T-helper 17 cell (primary cell): Measurements from ENCODE around the gene CENPT. TPM values are rescaled to one million over a fixed set of nuclear protein-coding genes. Genes with fewer than 3 reads are reported as not detected.
"Not testable (repeated sequence)": the region's sequence is repeated elsewhere in the genome, so short reads cannot be mapped to it uniquely, and the experiment has no call there.

ENCODE experiments used
- ATAC-seq: fragments of 150-1000 bp; cut with Tn5 transposase; 2 replicates; pipeline ENCODE4 v1.10.0; 2021; ENCODE audit warnings: mild to moderate bottlenecking, moderate library complexity
- DNase-seq, 3 donors: peaks; one replicate each; pipeline versions ENCODE4 v3.0.0 to v3.0.0-alpha.2; 2020 to 2021
- H3K9me3 ChIP-seq: one replicate; pipeline ENCODE4 v1.7.0; 2013; ENCODE audit warnings: low read length, mild to moderate bottlenecking; ENCODE audit not compliant: control insufficient read depth, poor library complexity, severe bottlenecking
- H3K27ac Mint-ChIP-seq: one replicate; pipeline ENCODE4 v1.8.0; 2022; ENCODE audit warnings: mild to moderate bottlenecking, moderate library complexity, mixed read lengths
- H3K27me3 Mint-ChIP-seq: one replicate; pipeline ENCODE4 v1.8.0; 2022; ENCODE audit warnings: mixed read lengths
- H3K36me3 Mint-ChIP-seq: one replicate; pipeline ENCODE4 v1.8.0; 2022; ENCODE audit warnings: low read depth, mixed read lengths
- H3K4me1 Mint-ChIP-seq: one replicate; pipeline ENCODE4 v1.8.0; 2022; ENCODE audit warnings: mild to moderate bottlenecking, mixed read lengths
- H3K4me3 Mint-ChIP-seq: one replicate; pipeline ENCODE4 v1.8.0; 2022; ENCODE audit warnings: mild to moderate bottlenecking, moderate library complexity, mixed read lengths
- total RNA-seq, 4 donors: library from RNA in 2 of 4; stranded (reverse) in 2 of 4; gene quantifications; one replicate each; pipeline ENCODE4 v1.2.3 and lab custom pipeline; 2022 to 2026

CENPT gene
- total RNA-seq, 2 donors from 2014 or later: 75.3 to 77.0 TPM

DNA sequence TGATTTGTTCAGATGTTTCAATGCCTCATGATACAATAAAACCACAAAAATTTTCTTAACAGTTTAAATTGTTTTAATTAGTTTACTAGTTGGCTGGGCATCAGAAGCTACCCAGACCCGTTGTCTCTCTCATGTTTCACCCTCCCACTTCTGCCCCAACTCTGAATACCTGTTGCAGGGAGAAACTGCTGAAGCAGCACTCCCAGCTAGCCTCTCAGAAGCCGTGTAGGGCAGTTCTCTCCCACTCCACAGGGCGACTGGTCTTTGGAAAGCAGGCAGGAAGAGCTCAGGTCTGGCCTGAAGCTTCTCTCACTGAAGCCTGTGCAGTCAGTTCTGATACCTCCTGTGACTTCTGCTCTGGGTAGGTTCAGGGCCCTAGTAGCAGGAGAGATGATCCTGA is 23.8 kb upstream of the CENPT start:
- H3K27ac Mint-ChIP-seq: no peak overlapping the region
- ATAC-seq (no peak), DNase-seq (no peak)
- peaks cover 28% of the 10 kb centered on the region for H3K4me1 Mint-ChIP-seq
- peak overlapping the region; percentile 62 for H3K4me3 Mint-ChIP-seq
- no peaks in the 10 kb centered on the region for H3K27me3 Mint-ChIP-seq
- no peaks in the 10 kb centered on the region for H3K9me3 ChIP-seq
- H3K36me3 Mint-ChIP-seq: no peaks in the 10 kb centered on the region

DNA sequence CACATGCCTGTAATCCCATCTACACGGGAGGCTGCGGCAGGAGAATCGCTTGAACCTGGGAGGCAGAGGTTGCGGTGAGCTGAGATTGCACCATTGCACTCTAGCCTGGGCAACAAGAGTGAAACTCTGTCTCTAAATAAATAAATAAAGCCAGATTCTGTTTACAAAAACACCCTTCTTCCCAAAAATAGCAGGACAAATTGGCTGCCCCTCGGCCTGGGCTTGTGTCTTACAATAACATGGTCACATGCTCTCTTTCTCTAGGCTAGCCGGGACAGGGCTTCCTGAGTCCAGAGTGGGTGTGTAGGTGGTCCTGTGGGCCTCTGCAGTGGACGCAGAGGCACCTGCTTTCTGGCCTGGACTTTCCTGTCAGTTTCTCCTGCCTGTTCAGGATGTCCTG is 22.2 kb upstream of the CENPT start:
- Mint-ChIP-seq H3K36me3 (no peaks in the 10 kb centered on the region), H3K27ac (no peak overlapping the region), H3K4me1 (peaks cover 22% of the 10 kb centered on the region), H3K27me3 (no peaks in the 10 kb centered on the region), H3K4me3 (no peak overlapping the region)
- DNase-seq (no peak), ATAC-seq (no peak)
- no peaks in the 10 kb centered on the region for H3K9me3 ChIP-seq

DNA sequence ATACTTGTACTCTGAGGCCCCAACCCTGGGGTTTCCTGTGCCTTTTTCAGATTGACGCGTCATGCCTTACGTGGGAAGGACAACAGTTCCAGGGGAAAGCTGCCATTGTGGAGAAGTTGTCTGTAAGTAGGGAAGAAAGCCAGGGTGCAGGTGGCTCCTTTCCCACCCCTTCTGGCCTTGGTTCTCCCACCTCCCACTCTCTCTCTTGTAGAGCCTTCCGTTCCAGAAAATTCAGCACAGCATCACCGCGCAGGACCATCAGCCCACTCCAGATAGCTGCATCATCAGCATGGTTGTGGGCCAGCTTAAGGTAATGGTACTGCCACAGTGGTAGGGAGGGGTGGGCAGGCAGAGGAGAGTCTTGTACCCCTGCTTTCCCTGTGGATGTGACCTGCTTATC is 20.8 kb upstream of the CENPT start:
- H3K4me3 Mint-ChIP-seq: no peak overlapping the region
- ATAC-seq: no peak
- H3K36me3 Mint-ChIP-seq: no peaks in the 10 kb centered on the region
- no peaks in the 10 kb centered on the region for H3K27me3 Mint-ChIP-seq
- H3K9me3 ChIP-seq: no peaks in the 10 kb centered on the region
- peaks cover 12% of the 10 kb centered on the region for H3K4me1 Mint-ChIP-seq
- DNase-seq: no peak
- no peak overlapping the region for H3K27ac Mint-ChIP-seq

DNA sequence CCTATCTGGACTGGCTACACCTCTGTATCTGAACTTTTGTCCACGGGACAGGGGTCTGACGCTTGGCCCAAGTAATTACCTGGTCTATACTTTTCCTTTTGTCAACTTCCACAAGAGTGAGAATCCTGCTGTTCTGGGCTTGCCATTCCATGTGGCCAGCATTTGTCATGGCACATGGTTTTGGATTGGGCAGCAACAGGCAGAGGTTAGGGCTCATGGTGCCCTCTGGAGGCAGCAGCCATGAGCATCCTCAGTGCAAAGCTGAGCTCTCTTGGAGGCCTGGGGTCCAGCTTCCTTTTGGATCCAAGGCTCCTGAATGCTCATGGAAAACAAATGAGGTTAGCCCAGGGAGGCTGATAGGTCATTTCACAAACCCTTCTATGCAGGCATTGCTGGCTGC is 17.8 kb upstream of the CENPT start:
- peaks cover 7% of the 10 kb centered on the region for H3K4me1 Mint-ChIP-seq
- H3K27me3 Mint-ChIP-seq: no peaks in the 10 kb centered on the region
- no peaks in the 10 kb centered on the region for H3K9me3 ChIP-seq
- no peak overlapping the region for H3K4me3 Mint-ChIP-seq
- DNase-seq (no peak), ATAC-seq (peak; percentile 55)
- H3K27ac Mint-ChIP-seq: no peak overlapping the region
- no peaks in the 10 kb centered on the region for H3K36me3 Mint-ChIP-seq

DNA sequence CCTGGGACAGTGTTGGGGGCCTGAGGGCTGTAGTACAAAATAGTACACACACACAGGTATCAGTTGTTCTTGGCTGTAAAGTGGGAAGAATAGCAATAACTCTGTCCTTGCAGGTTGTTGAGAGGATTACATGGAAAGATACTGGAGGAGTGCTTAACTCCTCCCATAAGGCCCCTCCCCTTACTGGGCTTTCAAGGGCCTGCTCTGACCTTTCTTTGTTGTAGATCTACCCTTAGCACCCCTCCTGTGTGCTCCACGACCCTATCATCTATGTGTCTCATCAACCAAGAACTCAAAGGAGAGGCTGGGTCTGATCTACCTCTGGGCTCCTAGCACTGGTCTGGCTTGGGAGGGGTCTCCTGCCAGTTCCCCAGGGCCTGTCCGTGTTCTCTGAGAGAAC is 17.1 kb upstream of the CENPT start:
- ATAC-seq (no peak), DNase-seq (no peak)
- H3K27me3 Mint-ChIP-seq: no peaks in the 10 kb centered on the region
- peaks cover 7% of the 10 kb centered on the region for H3K4me1 Mint-ChIP-seq
- no peaks in the 10 kb centered on the region for H3K9me3 ChIP-seq
- no peak overlapping the region for H3K27ac Mint-ChIP-seq
- no peak overlapping the region for H3K4me3 Mint-ChIP-seq
- no peaks in the 10 kb centered on the region for H3K36me3 Mint-ChIP-seq

DNA sequence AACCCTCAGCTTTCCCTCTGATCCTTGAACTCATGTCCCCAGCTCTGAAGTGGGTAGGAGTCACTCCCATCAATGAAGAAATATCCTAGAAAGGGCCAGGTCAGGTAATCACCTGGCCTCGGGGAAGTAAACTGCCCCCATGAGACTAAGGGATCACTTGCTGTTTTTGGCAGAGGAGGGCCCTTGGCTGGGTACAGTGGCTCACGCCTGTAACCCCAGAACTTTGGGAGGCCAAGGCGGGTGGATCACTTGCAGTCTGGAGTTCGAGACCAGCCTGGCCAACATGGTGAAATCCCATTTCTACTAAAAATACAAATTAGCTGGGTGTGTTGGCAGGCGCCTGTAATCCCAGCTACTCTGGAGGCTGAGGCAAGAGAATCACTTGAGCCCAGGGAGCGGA is 16.6 kb upstream of the CENPT start:
- not testable (repeated sequence) for ATAC-seq, H3K4me3 Mint-ChIP-seq, H3K4me1 Mint-ChIP-seq, DNase-seq, H3K27me3 Mint-ChIP-seq, H3K9me3 ChIP-seq, H3K36me3 Mint-ChIP-seq
- H3K27ac Mint-ChIP-seq: peak overlapping the region; percentile 8

DNA sequence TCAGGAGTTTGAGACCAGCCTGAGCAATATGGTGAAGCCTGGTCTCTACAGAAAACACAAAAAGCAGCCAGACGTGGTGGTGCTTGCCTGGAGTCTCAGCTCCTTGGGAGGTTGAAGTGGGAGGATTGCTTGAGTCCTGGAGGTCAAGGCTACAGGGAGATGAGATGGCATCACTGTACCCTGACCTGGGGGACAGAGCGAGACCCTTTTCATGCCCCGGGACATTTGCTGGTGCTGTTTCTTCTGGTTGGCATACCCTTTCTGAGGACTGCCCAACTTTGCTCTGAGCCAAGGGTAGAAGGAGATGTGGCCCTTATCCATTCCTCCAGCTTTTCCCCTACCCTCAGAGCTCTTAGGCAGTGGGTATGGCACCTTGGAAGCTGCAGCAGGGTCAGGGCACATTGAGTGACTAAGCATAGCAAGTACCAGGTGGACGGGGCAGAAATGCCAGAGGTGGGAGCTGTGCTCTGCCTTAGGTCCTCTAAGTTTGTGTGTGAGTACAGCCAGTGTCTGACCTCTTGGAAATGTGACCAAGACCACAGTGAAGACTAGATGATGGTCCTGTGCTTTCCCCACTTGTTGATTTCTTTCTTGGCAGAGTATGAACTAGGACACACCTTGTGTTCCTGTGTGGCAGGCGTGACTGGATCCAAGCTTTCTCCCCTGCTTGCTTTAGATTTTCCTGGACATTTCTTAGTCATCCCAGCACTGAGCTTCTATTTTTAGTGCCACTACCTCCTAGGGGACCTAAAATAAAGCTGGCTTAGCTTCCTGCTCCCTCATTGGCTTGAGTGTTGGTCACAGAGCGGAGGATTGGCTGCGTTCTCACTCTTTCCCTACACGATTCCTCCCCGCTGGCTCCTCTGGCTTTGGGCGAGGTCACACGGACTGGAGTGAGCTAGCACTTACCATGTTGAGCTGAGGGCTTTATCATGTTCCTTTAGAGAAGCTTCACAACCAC is 15.4 kb upstream of the CENPT start:
- Mint-ChIP-seq H3K4me1 (peaks cover 14% of the 10 kb centered on the region), H3K4me3 (no peak overlapping the region), H3K36me3 (no peaks in the 10 kb centered on the region), H3K27ac (peak overlapping the region; percentile 84), H3K27me3 (no peaks in the 10 kb centered on the region)
- no peak for DNase-seq
- H3K9me3 ChIP-seq: no peaks in the 10 kb centered on the region
- no peak for ATAC-seq

DNA sequence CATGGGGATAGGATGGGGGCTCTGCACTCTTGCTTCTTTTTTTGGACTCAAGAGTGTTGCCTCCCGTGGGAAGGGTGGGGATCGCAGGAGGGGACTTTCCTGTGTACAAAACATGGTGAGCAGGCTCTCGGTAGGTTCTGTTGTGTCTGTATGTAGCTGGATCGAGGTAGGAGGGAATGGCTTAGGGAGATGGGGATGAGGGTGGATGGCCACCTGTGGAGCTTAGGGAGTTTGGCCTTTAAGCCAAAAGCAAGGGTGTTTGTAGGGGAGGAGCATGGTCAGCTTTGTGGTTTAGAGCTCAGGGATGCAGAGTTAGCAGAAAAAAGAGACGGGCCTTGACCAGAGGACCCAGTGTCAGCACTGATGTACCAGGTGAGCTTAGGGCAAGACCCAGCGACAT is 14.4 kb upstream of the CENPT start:
- Mint-ChIP-seq H3K4me3 (no peak overlapping the region), H3K4me1 (peaks cover 23% of the 10 kb centered on the region), H3K27me3 (no peaks in the 10 kb centered on the region), H3K36me3 (no peaks in the 10 kb centered on the region), H3K27ac (peak overlapping the region; percentile 84)
- DNase-seq (no peak), ATAC-seq (no peak)
- no peaks in the 10 kb centered on the region for H3K9me3 ChIP-seq

DNA sequence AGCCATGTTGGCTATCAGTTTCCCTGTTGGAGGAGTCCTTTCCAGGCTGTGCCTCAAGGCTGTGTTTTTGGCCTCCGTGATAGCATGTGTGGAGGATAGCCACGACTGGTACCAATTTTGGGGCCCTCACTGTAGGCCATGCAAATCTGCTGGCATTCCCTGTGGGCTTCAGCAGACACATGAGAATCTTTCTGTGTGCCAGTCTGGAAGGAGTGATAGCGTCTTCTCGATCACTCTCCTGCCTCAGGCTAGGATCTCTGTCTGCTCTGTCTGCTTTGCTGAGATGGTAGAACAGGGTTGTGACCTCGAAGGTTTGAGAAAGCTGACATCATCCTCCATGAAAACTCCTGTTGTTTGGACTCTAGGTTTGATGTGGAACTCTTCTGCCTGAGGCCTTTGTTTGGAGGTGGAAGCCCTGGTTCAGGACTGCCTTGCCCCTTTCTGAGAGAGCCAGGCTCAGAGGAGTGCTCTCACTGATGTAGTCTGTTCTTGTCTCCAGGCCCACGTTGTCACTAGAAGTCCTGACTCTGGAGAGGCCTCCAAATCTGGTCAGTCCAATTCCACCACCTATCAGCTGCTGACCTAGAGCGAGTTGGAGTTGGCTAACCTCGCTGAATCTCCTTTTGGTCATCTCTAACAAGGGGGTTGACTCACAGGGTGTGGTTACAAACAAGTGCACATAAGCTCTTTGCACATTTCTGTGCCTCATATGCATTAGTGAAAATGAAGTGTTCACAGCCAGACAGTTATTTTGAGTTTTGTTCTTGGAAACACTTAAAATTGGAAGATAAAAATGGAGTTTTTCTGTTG is 13.3 kb upstream of the CENPT start:
- no peak for DNase-seq
- no peak overlapping the region for H3K4me3 Mint-ChIP-seq
- ATAC-seq: no peak
- H3K27me3 Mint-ChIP-seq: no peaks in the 10 kb centered on the region
- no peaks in the 10 kb centered on the region for H3K9me3 ChIP-seq
- H3K27ac Mint-ChIP-seq: peak overlapping the region; percentile 84
- peaks cover 27% of the 10 kb centered on the region for H3K4me1 Mint-ChIP-seq
- no peaks in the 10 kb centered on the region for H3K36me3 Mint-ChIP-seq

DNA sequence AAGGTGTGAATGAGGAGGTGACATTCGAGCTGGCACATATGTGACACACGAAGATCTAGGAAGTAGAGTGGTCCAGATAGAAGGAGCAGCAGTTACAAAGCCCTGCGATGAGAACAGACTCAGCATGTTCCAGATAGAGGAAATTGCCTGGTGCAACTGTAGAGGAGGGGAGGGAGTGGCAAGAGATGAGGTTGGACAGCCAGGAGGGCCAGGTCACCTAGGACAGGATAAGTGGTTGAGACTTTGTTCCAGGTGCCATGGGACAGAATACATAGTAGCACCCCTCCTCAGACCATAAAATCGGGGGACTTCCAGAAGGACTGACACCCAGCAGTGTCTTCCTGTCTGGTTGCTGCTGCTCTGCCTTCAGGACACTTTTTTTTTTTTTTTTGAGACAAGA is 11.0 kb upstream of the CENPT start:
- ATAC-seq (peak; percentile 16), DNase-seq (no peak)
- H3K4me1 Mint-ChIP-seq: peaks cover 33% of the 10 kb centered on the region
- H3K27me3 Mint-ChIP-seq: no peaks in the 10 kb centered on the region
- H3K36me3 Mint-ChIP-seq: no peaks in the 10 kb centered on the region
- H3K9me3 ChIP-seq: no peaks in the 10 kb centered on the region
- peak overlapping the region; percentile 92 for H3K27ac Mint-ChIP-seq
- peak overlapping the region; percentile 7 for H3K4me3 Mint-ChIP-seq

DNA sequence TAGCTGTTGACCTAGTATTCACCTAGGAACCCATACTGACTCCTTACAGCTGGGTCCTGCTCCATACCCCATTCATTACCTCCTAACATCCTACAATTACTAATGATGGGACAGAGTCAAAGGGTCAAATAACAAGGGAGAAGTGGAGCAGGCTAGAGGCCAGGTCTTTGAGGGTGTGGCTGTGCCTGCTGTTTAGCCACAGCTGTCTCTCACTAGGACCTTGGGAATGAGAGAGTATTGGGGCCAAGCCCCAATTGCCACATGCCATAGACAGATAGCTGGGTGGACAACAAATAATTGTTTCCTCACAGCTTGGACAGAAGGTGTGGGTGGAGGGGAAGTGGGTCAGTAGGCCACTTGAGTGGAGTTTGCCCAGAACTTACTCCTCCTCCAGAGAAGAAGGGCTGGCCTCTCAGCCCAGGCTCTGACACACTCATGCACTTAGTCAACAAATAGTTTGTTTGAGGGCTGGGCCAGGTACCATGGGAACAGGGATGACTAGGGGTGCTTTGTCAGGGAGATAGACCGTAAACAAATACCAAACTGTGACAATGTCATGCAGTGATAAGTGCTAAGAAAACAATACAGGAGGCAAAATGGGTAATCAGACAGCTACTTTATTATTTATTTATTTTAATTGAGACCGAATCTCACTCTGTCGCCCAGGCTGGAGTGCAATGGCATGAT is 10.2 kb upstream of the CENPT start:
- Mint-ChIP-seq H3K36me3 (no peaks in the 10 kb centered on the region), H3K4me1 (peaks cover 33% of the 10 kb centered on the region), H3K27ac (peak overlapping the region; percentile 92), H3K27me3 (no peaks in the 10 kb centered on the region), H3K4me3 (no peak overlapping the region)
- H3K9me3 ChIP-seq: no peaks in the 10 kb centered on the region
- ATAC-seq: peak; percentile 94
- DNase-seq: peak in 1 of 3 donors; percentile 38

DNA sequence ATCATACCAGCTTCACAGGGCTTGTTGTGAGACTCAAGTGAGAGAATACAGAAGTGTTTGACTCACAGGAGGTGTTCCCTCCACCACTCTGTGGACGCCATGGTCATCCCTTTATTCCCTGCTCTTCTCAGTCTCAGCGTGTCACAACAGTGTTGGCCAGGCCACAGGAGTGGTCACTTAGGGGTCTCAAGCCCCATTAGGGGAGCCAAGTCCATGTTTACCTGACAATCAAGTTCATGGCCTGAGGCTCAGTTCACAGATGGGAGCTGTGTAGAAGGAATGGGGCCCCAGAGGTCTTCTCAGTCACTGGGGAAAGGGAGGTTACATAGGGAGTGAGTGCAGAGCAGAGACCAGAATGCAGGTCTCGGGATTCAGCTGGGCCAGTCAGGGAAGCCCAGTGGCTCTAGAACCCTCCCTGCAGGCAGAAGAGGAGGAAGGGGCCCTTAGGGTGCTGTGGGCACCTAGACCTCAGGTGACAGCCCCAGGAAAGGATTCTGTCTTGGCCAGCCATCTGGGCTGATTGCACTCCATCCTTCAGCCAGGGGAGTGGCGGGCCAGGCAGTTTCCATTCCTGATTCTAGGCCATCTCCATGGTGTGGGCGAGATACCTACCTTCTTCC is 9.5 kb upstream of the CENPT start:
- Mint-ChIP-seq H3K27ac (peak overlapping the region; percentile 92), H3K36me3 (no peaks in the 10 kb centered on the region), H3K27me3 (no peaks in the 10 kb centered on the region), H3K4me1 (peaks cover 32% of the 10 kb centered on the region), H3K4me3 (no peak overlapping the region)
- DNase-seq (no peak), ATAC-seq (no peak)
- H3K9me3 ChIP-seq: no peaks in the 10 kb centered on the region

DNA sequence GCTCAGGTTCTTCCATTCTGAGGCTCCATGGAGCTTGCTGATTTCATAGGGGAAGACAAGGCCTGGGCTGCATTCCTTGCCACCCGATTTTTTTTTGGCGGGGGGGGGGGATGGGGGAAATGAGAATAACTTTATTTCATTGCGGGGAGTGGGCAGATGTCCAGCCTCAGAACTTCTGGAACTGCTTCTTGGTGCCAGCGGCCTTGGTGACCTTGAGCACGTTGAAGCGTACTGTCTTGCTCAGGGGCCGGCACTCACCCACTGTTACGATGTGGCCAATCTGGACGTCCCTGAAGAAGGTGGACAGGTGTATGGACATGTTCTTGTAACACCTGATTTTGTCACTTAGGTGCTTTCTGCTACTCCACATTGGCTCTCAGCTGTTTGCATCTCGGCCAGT is 8.3 kb upstream of the CENPT start:
- no peaks in the 10 kb centered on the region for H3K9me3 ChIP-seq
- ATAC-seq (no peak), DNase-seq (no peak)
- H3K4me1 Mint-ChIP-seq: peaks cover 31% of the 10 kb centered on the region
- no peak overlapping the region for H3K4me3 Mint-ChIP-seq
- no peaks in the 10 kb centered on the region for H3K27me3 Mint-ChIP-seq
- H3K27ac Mint-ChIP-seq: peak overlapping the region; percentile 92
- H3K36me3 Mint-ChIP-seq: no peaks in the 10 kb centered on the region
